ENCODE measurements around the gene ZNF580. TPM values are rescaled to one million over a fixed set of nuclear protein-coding genes. Genes with fewer than 3 reads are reported as not detected.

Gene ZNF580
- polyA plus RNA-seq, 5 donors = 32.1 to 56.3 (median 38.3) TPM

GRCh38 chr19:55644191-55644833, 3.5 kb downstream of the ZNF580 start:
- DNase-seq = no peak

- DNase-seq = no peak
These were observed 4.2 kb downstream of the ZNF580 start for GRCh38 chr19:55644842-55645511.

- no peak for DNase-seq
These were observed 4.7 kb downstream of the ZNF580 start for GRCh38 chr19:55645512-55645881.

GRCh38 chr19:55646889-55647731, 6.3 kb downstream of the ZNF580 start:
- no peak for DNase-seq

- DNase-seq = peak; percentile 69 to 86
These were observed 7.2 kb downstream of the ZNF580 start, which contains the start of gene CCDC106 for GRCh38 chr19:55647732-55648584. TSS of gene CCDC106 (plus strand) at chr19:55648212. CDS start at chr19:55649047, 835 bp downstream.

GRCh38 chr19:55648585-55649267, 7.9 kb downstream of the ZNF580 start:
- no peak for DNase-seq

- no peak for DNase-seq
These were observed 8.7 kb downstream of the ZNF580 start for GRCh38 chr19:55649268-55650125.

GRCh38 chr19:55650126-55650557, 9.3 kb downstream of the ZNF580 start:
- no peak for DNase-seq

GRCh38 chr19:55650602-55651230, 9.9 kb downstream of the ZNF580 start:
- DNase-seq = no peak

GRCh38 chr19:55651236-55651635, 10.4 kb downstream of the ZNF580 start:
- no peak for DNase-seq

GRCh38 chr19:55652311-55653128, 11.7 kb downstream of the ZNF580 start:
- no peak for DNase-seq

- peak; percentile 100 for DNase-seq
These were observed 13.0 kb downstream of the ZNF580 start for GRCh38 chr19:55653651-55654322.

GRCh38 chr19:55654323-55654867, 13.6 kb downstream of the ZNF580 start:
- DNase-seq = peak; percentile 98 to 99

- DNase-seq = peak; percentile 72 to 77
These were observed 14.3 kb downstream of the ZNF580 start, which contains the start of gene U2AF2 for GRCh38 chr19:55654868-55655647. TSS of gene U2AF2 (plus strand) at chr19:55655035. CDS start at chr19:55655105, 70 bp downstream.

- no peak for DNase-seq
These were observed 14.8 kb downstream of the ZNF580 start for GRCh38 chr19:55655648-55656040.

- no peak for DNase-seq
These were observed 15.8 kb downstream of the ZNF580 start for GRCh38 chr19:55656552-55656951.
